H9 (cell line): ENCODE measurements around the gene COX8C. TPM values are rescaled to one million over a fixed set of nuclear protein-coding genes. Genes with fewer than 3 reads are reported as not detected.
"Not testable (repeated sequence)": the region's sequence is repeated elsewhere in the genome, so short reads cannot be mapped to it uniquely, and the experiment has no call there.

ENCODE experiments used
- DNase-seq: peaks from one replicate; pipeline ENCODE4 v3.0.0-alpha.2; 2017
- H2AFZ ChIP-seq: one replicate; pipeline ENCODE4 v1.6.1; 2013; ENCODE audit warnings: mild to moderate bottlenecking, low read length, control low read depth, moderate library complexity
- H2AK5ac ChIP-seq: 2 replicates; pipeline ENCODE4 v1.6.1; 2013; ENCODE audit warnings: low read length, control low read depth, mixed read lengths; ENCODE audit not compliant: insufficient read length
- H2BK120ac ChIP-seq: one replicate; pipeline ENCODE4 v1.6.1; 2013; ENCODE audit warnings: low read depth, mild to moderate bottlenecking, low read length, control low read depth, inconsistent platforms; ENCODE audit not compliant: poor library complexity, severe bottlenecking
- H2BK12ac ChIP-seq: 2 replicates; pipeline ENCODE4 v1.6.1; 2013; ENCODE audit warnings: low read length, control low read depth, mixed read lengths, low read depth; ENCODE audit not compliant: insufficient read length
- H2BK15ac ChIP-seq: 2 replicates; pipeline ENCODE4 v1.6.1; 2013; ENCODE audit warnings: low read depth, low read length, control low read depth
- H2BK20ac ChIP-seq: one replicate; pipeline ENCODE4 v1.6.1; 2013; ENCODE audit warnings: low read depth, mild to moderate bottlenecking, low read length, control low read depth, inconsistent platforms; ENCODE audit not compliant: poor library complexity, severe bottlenecking
- H2BK5ac ChIP-seq: 2 replicates; pipeline ENCODE4 v1.6.1; 2013; ENCODE audit warnings: low read length, control low read depth, mixed read lengths; ENCODE audit not compliant: insufficient read length
- H3K14ac ChIP-seq: 2 replicates; pipeline ENCODE4 v1.6.1; 2013; ENCODE audit warnings: low read length, control low read depth; ENCODE audit not compliant: insufficient read depth
- H3K18ac ChIP-seq: 2 replicates; pipeline ENCODE4 v1.6.1; 2013; ENCODE audit warnings: low read depth, mild to moderate bottlenecking, mixed read lengths, low read length, control low read depth; ENCODE audit not compliant: insufficient read length
- H3K23ac ChIP-seq: 2 replicates; pipeline ENCODE4 v1.6.1; 2013; ENCODE audit warnings: low read length, control low read depth, mixed read lengths, low read depth; ENCODE audit not compliant: insufficient read length
- H3K23me2 ChIP-seq: 2 replicates; pipeline ENCODE4 v1.6.1; 2013; ENCODE audit warnings: low read depth, mild to moderate bottlenecking, mixed read lengths, low read length, control low read depth; ENCODE audit not compliant: insufficient read length, poor library complexity, severe bottlenecking
- H3K27ac ChIP-seq: 2 replicates; pipeline ENCODE4 v1.5.1; 2013; ENCODE audit warnings: low read length, control low read depth, mixed read lengths, low read depth; ENCODE audit not compliant: insufficient read length
- H3K27me3 ChIP-seq: 2 replicates; pipeline ENCODE4 v1.6.1; 2013; ENCODE audit warnings: low read length, control low read depth, inconsistent platforms; ENCODE audit not compliant: insufficient read depth
- H3K4ac ChIP-seq: 2 replicates; pipeline ENCODE4 v1.6.1; 2013; ENCODE audit warnings: low read depth, mild to moderate bottlenecking, control low read depth, inconsistent platforms, low read length, moderate library complexity
- H3K4me1 ChIP-seq: 2 replicates; pipeline ENCODE4 v1.6.1; 2013; ENCODE audit warnings: low read length, control low read depth, inconsistent platforms; ENCODE audit not compliant: insufficient read depth
- H3K4me2 ChIP-seq: 2 replicates; pipeline ENCODE4 v1.6.1; 2013; ENCODE audit warnings: low read length, control low read depth, mixed read lengths; ENCODE audit not compliant: insufficient read length, insufficient read depth
- H3K56ac ChIP-seq: 2 replicates; pipeline ENCODE4 v1.6.1; 2013; ENCODE audit warnings: low read depth, mild to moderate bottlenecking, mixed read lengths, low read length, control low read depth; ENCODE audit not compliant: insufficient read length
- H3K79me1 ChIP-seq: 2 replicates; pipeline ENCODE4 v1.6.1; 2013; ENCODE audit warnings: low read depth, mild to moderate bottlenecking, moderate library complexity, low read length, control low read depth, inconsistent platforms; ENCODE audit not compliant: insufficient read depth, poor library complexity, severe bottlenecking
- H3K79me2 ChIP-seq: 2 replicates; pipeline ENCODE4 v1.6.1; 2013; ENCODE audit warnings: low read length, control low read depth, inconsistent platforms; ENCODE audit not compliant: insufficient read depth
- H3K9ac ChIP-seq: 2 replicates; pipeline ENCODE4 v1.6.1; 2013; ENCODE audit warnings: low read length, control low read depth, mixed read lengths; ENCODE audit not compliant: insufficient read length; ENCODE audit errors: extremely low read depth
- H3K9me3 ChIP-seq: one replicate; pipeline ENCODE4 v1.6.1; 2013; ENCODE audit warnings: low read depth, low read length, inconsistent platforms; ENCODE audit not compliant: control insufficient read depth
- H3T11ph ChIP-seq: one replicate; pipeline ENCODE4 v1.6.1; 2013; ENCODE audit warnings: mild to moderate bottlenecking, low read length, control low read depth, inconsistent platforms
- H4K20me1 ChIP-seq: one replicate; pipeline ENCODE4 v1.6.1; 2013; ENCODE audit not compliant: control insufficient read depth, insufficient read length, insufficient read depth
- H4K5ac ChIP-seq: 2 replicates; pipeline ENCODE4 v1.6.1; 2013; ENCODE audit warnings: low read depth, mild to moderate bottlenecking, mixed read lengths, low read length, control low read depth; ENCODE audit not compliant: insufficient read length
- H4K8ac ChIP-seq: replicated peaks from 2 replicates; pipeline ENCODE4 v1.6.1; 2013; ENCODE audit warnings: low read length, control low read depth, mixed read lengths, low read depth; ENCODE audit not compliant: insufficient read length
- H4K91ac ChIP-seq: 2 replicates; pipeline ENCODE4 v1.6.1; 2013; ENCODE audit warnings: low read depth, mild to moderate bottlenecking, moderate library complexity, mixed read lengths, low read length, control low read depth; ENCODE audit not compliant: insufficient read length
- H3K27ac Mint-ChIP-seq, 3 experiments: 2 replicates in 2 of 3; 3 replicates in 1 of 3; pipeline ENCODE4 v1.8.0; 2020 to 2021; ENCODE audit warnings: mixed read lengths in 3 of 3, mild to moderate bottlenecking in 1 of 3, moderate library complexity in 1 of 3
- H3K27me3 Mint-ChIP-seq: 2 replicates; pipeline ENCODE4 v1.8.0; 2021; ENCODE audit warnings: low read depth, mild to moderate bottlenecking, moderate library complexity, mixed read lengths
- H3K36me3 Mint-ChIP-seq, 3 experiments: 2 replicates in 2 of 3; 3 replicates in 1 of 3; pipeline ENCODE4 v1.8.0; 2020 to 2021; ENCODE audit warnings: low read depth in 3 of 3, mixed read lengths in 3 of 3; ENCODE audit not compliant: insufficient read depth in 1 of 3
- H3K4me1 Mint-ChIP-seq, 2 experiments: 2 replicates each; pipeline ENCODE4 v1.8.0; 2020; ENCODE audit warnings: mixed read lengths in 2 of 2
- H3K4me3 Mint-ChIP-seq, 2 experiments: 2 replicates in 1 of 2; 3 replicates in 1 of 2; pipeline ENCODE4 v1.8.0; 2020 to 2021; ENCODE audit warnings: mild to moderate bottlenecking in 2 of 2, mixed read lengths in 2 of 2, moderate library complexity in 1 of 2
- H3K9me3 Mint-ChIP-seq, 2 experiments: 2 replicates in 1 of 2; 3 replicates in 1 of 2; pipeline ENCODE4 v1.8.0; 2020; ENCODE audit warnings: mild to moderate bottlenecking in 2 of 2, mixed read lengths in 2 of 2, moderate library complexity in 1 of 2
- WGBS: extraction: QIAGEN DNeasy Blood & Tissue Kit; methylation state at CpG from one replicate; pipeline ENCODE4 v1.1.7; 2013; ENCODE audit warnings: missing lambda C conversion rate, low lambda C conversion rate, mixed read lengths; ENCODE audit not compliant: insufficient read length; ENCODE audit errors: extremely low coverage; 5-methylcytosine and 5-hydroxymethylcytosine counted together
- total RNA-seq: library from RNA; stranded (reverse); gene quantifications from 2 replicates; pipeline ENCODE4 v1.2.1, GENCODE V29; 2021
- TF ChIP-seq, protein P1 (sequence below): fragments of 200-600 bp; sonication (generic); conservative IDR thresholded peaks from 3 replicates; pipeline ENCODE4 v1.8.0; 2021; ENCODE audit warnings: antibody characterized with exemption, mild to moderate bottlenecking

The COX8C gene
- total RNA-seq, 1 experiment from 2014 or later, result not detected

DNA sequence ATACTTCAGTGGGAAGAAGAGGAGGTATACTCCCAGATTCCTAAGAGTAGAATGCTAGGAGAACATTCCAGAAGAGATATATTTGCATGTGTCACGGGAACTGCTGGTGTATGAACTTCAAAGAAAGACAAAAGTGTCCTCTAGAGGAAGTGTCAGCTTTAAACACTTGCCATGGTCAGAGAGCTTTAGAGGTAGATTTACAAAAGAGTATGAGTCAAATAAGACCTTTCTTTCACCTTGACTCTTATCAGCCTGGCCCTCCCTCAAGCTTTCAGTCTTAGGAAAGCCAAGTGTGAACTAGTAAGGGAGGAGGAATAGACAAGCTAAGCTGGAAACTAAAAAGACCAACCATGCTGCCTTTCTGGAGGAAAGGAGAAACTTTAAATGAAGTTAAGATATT is 34.7 kb downstream of the COX8C start:
- DNase-seq, result no peak
- no peak overlapping the region for H3K27ac ChIP-seq
- no peak overlapping the region for H3K27ac Mint-ChIP-seq
- no peak overlapping the region for H2BK5ac ChIP-seq
- no peaks in the 10 kb centered on the region for H3K4me1 Mint-ChIP-seq
- no peak overlapping the region for H3K14ac ChIP-seq
- H3K9me3 Mint-ChIP-seq, result peaks cover 5% of the 10 kb centered on the region in 2 experiments; a peak in 3 of 5 replicates
- no peak overlapping the region for H3K9ac ChIP-seq
- no peak overlapping the region for H4K91ac ChIP-seq
- no peak overlapping the region for H2BK120ac ChIP-seq
- no CpG with 5 or more reads among the region's 1 CpG for WGBS
- H3K18ac ChIP-seq, result no peak overlapping the region
- peaks cover 0 to 4% (median 0%) of the 10 kb centered on the region in 3 experiments; a peak in 1 of 7 replicates for H3K36me3 Mint-ChIP-seq
- H3K56ac ChIP-seq, result no peak overlapping the region
- no peaks in the 10 kb centered on the region for H4K20me1 ChIP-seq
- H3K4me3 Mint-ChIP-seq, result no peak overlapping the region
- no peak overlapping the region for H2AK5ac ChIP-seq
- no peaks in the 10 kb centered on the region for H3K4me1 ChIP-seq
- H3T11ph ChIP-seq, result no peak overlapping the region
- H4K8ac ChIP-seq, result no peak overlapping the region
- no peak overlapping the region for H3K23ac ChIP-seq
- H4K5ac ChIP-seq, result no peak overlapping the region
- no peak overlapping the region for H2BK20ac ChIP-seq
- H2BK12ac ChIP-seq, result no peak overlapping the region
- H3K79me1 ChIP-seq, result no peaks in the 10 kb centered on the region
- TF ChIP-seq, protein P1, sequence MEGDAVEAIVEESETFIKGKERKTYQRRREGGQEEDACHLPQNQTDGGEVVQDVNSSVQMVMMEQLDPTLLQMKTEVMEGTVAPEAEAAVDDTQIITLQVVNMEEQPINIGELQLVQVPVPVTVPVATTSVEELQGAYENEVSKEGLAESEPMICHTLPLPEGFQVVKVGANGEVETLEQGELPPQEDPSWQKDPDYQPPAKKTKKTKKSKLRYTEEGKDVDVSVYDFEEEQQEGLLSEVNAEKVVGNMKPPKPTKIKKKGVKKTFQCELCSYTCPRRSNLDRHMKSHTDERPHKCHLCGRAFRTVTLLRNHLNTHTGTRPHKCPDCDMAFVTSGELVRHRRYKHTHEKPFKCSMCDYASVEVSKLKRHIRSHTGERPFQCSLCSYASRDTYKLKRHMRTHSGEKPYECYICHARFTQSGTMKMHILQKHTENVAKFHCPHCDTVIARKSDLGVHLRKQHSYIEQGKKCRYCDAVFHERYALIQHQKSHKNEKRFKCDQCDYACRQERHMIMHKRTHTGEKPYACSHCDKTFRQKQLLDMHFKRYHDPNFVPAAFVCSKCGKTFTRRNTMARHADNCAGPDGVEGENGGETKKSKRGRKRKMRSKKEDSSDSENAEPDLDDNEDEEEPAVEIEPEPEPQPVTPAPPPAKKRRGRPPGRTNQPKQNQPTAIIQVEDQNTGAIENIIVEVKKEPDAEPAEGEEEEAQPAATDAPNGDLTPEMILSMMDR, result no peak
- H3K4ac ChIP-seq, result no peak overlapping the region
- H3K27me3 ChIP-seq, result no peaks in the 10 kb centered on the region
- H3K4me2 ChIP-seq, result no peak overlapping the region
- no peak overlapping the region for H2BK15ac ChIP-seq
- no peaks in the 10 kb centered on the region for H3K27me3 Mint-ChIP-seq
- no peak overlapping the region for H2AFZ ChIP-seq
- H3K23me2 ChIP-seq, result no peaks in the 10 kb centered on the region
- H3K79me2 ChIP-seq, result no peaks in the 10 kb centered on the region
- H3K9me3 ChIP-seq, result no peaks in the 10 kb centered on the region

DNA sequence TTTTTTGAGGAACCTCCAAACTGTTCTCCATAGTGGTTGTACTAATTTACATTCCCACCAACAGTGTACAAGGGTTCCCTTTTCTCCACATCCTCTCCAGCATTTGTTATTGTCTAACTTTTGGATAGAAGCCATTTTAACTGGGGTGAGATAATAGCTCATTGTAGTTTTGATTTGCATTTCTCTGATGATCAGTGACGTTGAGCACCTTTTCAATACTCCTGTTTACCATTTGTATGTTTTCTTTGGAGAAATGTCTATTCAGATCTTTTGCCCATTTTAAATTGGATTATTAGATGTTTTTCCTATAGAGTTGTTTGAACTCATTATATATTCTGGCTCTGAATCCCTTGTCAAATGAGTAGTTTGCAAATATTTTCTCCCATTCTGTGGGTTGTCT is 37.3 kb downstream of the COX8C start:
- not testable (repeated sequence) for H3K27ac Mint-ChIP-seq

More for the DNA sequence above, 37.3 kb downstream of the COX8C start:
- H3K79me1 ChIP-seq, H3K23ac ChIP-seq, H3K23me2 ChIP-seq, H3K56ac ChIP-seq, H3K9ac ChIP-seq, H2BK20ac ChIP-seq, H4K20me1 ChIP-seq, H2BK5ac ChIP-seq, H4K8ac ChIP-seq, H3K4me2 ChIP-seq, H2BK120ac ChIP-seq, H3K4ac ChIP-seq, H3K18ac ChIP-seq, H3K4me1 Mint-ChIP-seq, H4K5ac ChIP-seq, H2AFZ ChIP-seq, H3K27ac ChIP-seq, H3K79me2 ChIP-seq, H3K9me3 Mint-ChIP-seq, H3K36me3 Mint-ChIP-seq, H2BK15ac ChIP-seq, H3K27me3 ChIP-seq, H3K4me1 ChIP-seq, H4K91ac ChIP-seq, H3K9me3 ChIP-seq, H3K4me3 Mint-ChIP-seq, H3K14ac ChIP-seq, DNase-seq, H3K27me3 Mint-ChIP-seq, H2AK5ac ChIP-seq, H2BK12ac ChIP-seq, H3T11ph ChIP-seq: not testable (repeated sequence)
- no CpG with 5 or more reads among the region's 1 CpG for WGBS
